Gastroesophageal sphincter (tissue), 4 donors: Measurements from ENCODE around the gene WBP2. TPM values are rescaled to one million over a fixed set of nuclear protein-coding genes. Genes with fewer than 3 reads are reported as not detected.

Source experiments
- ATAC-seq: fragments of 150-250 bp; one replicate; pipeline ENCODE4 v1.9.1; 2016; ENCODE audit warnings: mild to moderate bottlenecking, moderate library complexity
- H3K27ac ChIP-seq, 4 donors: fragments of 200-600 bp; sonication (generic) in 3 of 4; 1 replicate in 3 of 4; 2 replicates in 1 of 4; pipeline ENCODE4 v1.5.1; 2016 to 2019
- H3K27me3 ChIP-seq: fragments of 200-600 bp; sonication (generic); one replicate; pipeline ENCODE4 v1.5.1; 2019
- H3K36me3 ChIP-seq, 2 donors: fragments of 200-600 bp; sonication (generic); one replicate each; pipeline ENCODE4 v1.5.1; 2019; ENCODE audit warnings: control low read depth in 1 of 2
- H3K4me1 ChIP-seq, 3 donors: fragments of 200-600 bp; sonication (generic); 1 replicate in 2 of 3; 2 replicates in 1 of 3; pipeline ENCODE4 v1.5.1; 2016 to 2019; ENCODE audit warnings: control low read depth in 2 of 3
- H3K4me3 ChIP-seq, 2 donors: fragments of 200-600 bp; sonication (generic); one replicate each; pipeline ENCODE4 v1.5.1; 2019; ENCODE audit warnings: mild to moderate bottlenecking in 1 of 2, moderate library complexity in 1 of 2
- H3K9me3 ChIP-seq, 3 donors: fragments of 200-600 bp; sonication (generic); one replicate each; pipeline ENCODE4 v1.5.1; 2017 to 2019; ENCODE audit warnings: control low read depth in 2 of 3
- CTCF ChIP-seq, 4 experiments: fragments of 200-600 bp in 2 of 4; fragments of 450-650 bp in 2 of 4; sonication (generic) in 1 of 4; IDR thresholded peaks; one replicate each; pipeline ENCODE4 v1.5.1; 2017 to 2019; ENCODE audit warnings: antibody characterized with exemption in 4 of 4, mild to moderate bottlenecking in 2 of 4, moderate library complexity in 2 of 4
- EP300 ChIP-seq: sonication (generic); formaldehyde crosslinking; IDR thresholded peaks from one replicate; pipeline ENCODE4 v1.6.1; 2017; ENCODE audit warnings: antibody characterized with exemption, mild to moderate bottlenecking
- POLR2A ChIP-seq, 2 donors: fragments of 450-650 bp; IDR thresholded peaks; one replicate each; pipeline ENCODE4 v1.6.1; 2017; ENCODE audit warnings: antibody characterized with exemption in 2 of 2, mild to moderate bottlenecking in 2 of 2, moderate library complexity in 1 of 2
- POLR2AphosphoS5 ChIP-seq: sonication (generic); formaldehyde crosslinking; IDR thresholded peaks from one replicate; pipeline ENCODE4 v1.6.1; 2017; ENCODE audit warnings: antibody characterized with exemption
- WGBS, 2 donors: methylation state at CpG; one replicate each; pipeline ENCODE4 v1.1.5; 2018; ENCODE audit warnings: low coverage in 1 of 2; 5-methylcytosine and 5-hydroxymethylcytosine counted together
- total RNA-seq, 4 donors: library from RNA; depleted of rRNA; stranded (reverse); fragments of >200 nt; gene quantifications; one replicate each; pipeline ENCODE4 v1.1.0, GENCODE V29; 2016

The WBP2 gene
- total RNA-seq, 4 donors from 2014 or later = 50.0 to 83.9 (median 57.6) TPM

- H3K27ac ChIP-seq = no peak overlapping the region
- no peak for ATAC-seq
- peaks cover 0 to 32% of the 10 kb centered on the region in 2 donors for H3K36me3 ChIP-seq
These were observed 30.3 kb upstream of the WBP2 start for GRCh38 chr17:75885431-75885830.

GRCh38 chr17:75881678-75882454 is 26.7 kb upstream of the WBP2 start:
- H3K4me1 ChIP-seq = peaks cover 0 to 23% (median 1%) of the 10 kb centered on the region in 3 donors
- no peak for ATAC-seq
- no peaks in the 10 kb centered on the region for H3K36me3 ChIP-seq
- H3K27ac ChIP-seq = no peak overlapping the region
- H3K27me3 ChIP-seq = no peaks in the 10 kb centered on the region
- TF ChIP-seq POLR2A (IDR thresholded peaks at IDR 0.05) = no peak
- TF ChIP-seq EP300 = no peak
- TF ChIP-seq POLR2AphosphoS5 = no peak
- no peak for TF ChIP-seq CTCF (IDR thresholded peaks at IDR 0.05)
- H3K4me3 ChIP-seq = no peak overlapping the region
- no peaks in the 10 kb centered on the region for H3K9me3 ChIP-seq
- 82 to 91% methylated on average over 8 to 9 of the region's 15 CpGs for WGBS, 2 donors

More at GRCh38 chr17:75885431-75885830, 30.3 kb upstream of the WBP2 start:
- TF ChIP-seq EP300 = no peak
- no peak for TF ChIP-seq CTCF (IDR thresholded peaks at IDR 0.05)
- no peak for TF ChIP-seq POLR2A (IDR thresholded peaks at IDR 0.05)
- no peak for TF ChIP-seq POLR2AphosphoS5
- H3K9me3 ChIP-seq = no peaks in the 10 kb centered on the region
- no peaks in the 10 kb centered on the region for H3K27me3 ChIP-seq
- H3K4me3 ChIP-seq = no peak overlapping the region
- 77 to 100% methylated on average over 1 to 6 of the region's 8 CpGs for WGBS, 2 donors
- no peaks in the 10 kb centered on the region for H3K4me1 ChIP-seq

- 74 to 83% methylated on average over 1 to 7 of the region's 7 CpGs for WGBS, 2 donors
- ATAC-seq = no peak
- H3K4me1 ChIP-seq = peaks cover 8 to 39% (median 17%) of the 10 kb centered on the region in 3 donors
- H3K4me3 ChIP-seq = no peak overlapping the region
- no peak for TF ChIP-seq CTCF (IDR thresholded peaks at IDR 0.05)
- TF ChIP-seq POLR2AphosphoS5 = no peak
- no peak for TF ChIP-seq POLR2A (IDR thresholded peaks at IDR 0.05)
- TF ChIP-seq EP300 = no peak
- H3K27me3 ChIP-seq = no peaks in the 10 kb centered on the region
- H3K9me3 ChIP-seq = no peaks in the 10 kb centered on the region
- peaks cover 0 to 7% of the 10 kb centered on the region in 2 donors for H3K36me3 ChIP-seq
- peak overlapping the region in 2 of 4 donors; percentile 14 to 24 for H3K27ac ChIP-seq
These were observed 25.1 kb upstream of the WBP2 start for GRCh38 chr17:75880266-75880665.

GRCh38 chr17:75878174-75878998 is 23.3 kb upstream of the WBP2 start, which contains the start of gene TRIM47:
TRIM47 (minus strand) TSS chr17:75878581; CDS start chr17:75878548, 33 bp downstream.
- Histone ChIP-seq H3K27me3 (no peaks in the 10 kb centered on the region), H3K27ac (peak within 1 kb of the TSS; percentile 66 to 99 (median 96)), H3K36me3 (peaks cover 0 to 24% of the 10 kb centered on the region in 2 donors), H3K4me1 (peaks cover 8 to 58% (median 36%) of the 10 kb centered on the region in 3 donors), H3K4me3 (peak within 1 kb of the TSS; percentile 44 to 92), H3K9me3 (no peaks in the 10 kb centered on the region)
- 5 to 7% methylated on average over 6 of the region's 87 CpGs for WGBS, 2 donors
- ATAC-seq = peak; percentile 81
- TF ChIP-seq POLR2AphosphoS5 (peak; percentile 80), CTCF (IDR thresholded peaks at IDR 0.05) (peak in 3 of 4 experiments; percentile 30 to 59 (median 41)), POLR2A (IDR thresholded peaks at IDR 0.05) (peak; percentile 86 to 90), EP300 (no peak)
